Testis (tissue), 2 donors: ENCODE results near the gene PRCC.

ENCODE experiments used
- POLR2A ChIP-seq: fragments of 450-650 bp; IDR thresholded peaks from one replicate; pipeline ENCODE4 v1.6.1; 2017; ENCODE audit warnings: antibody characterized with exemption, mild to moderate bottlenecking, moderate library complexity
- TF ChIP-seq, protein P1 (sequence below), 3 experiments: fragments of 450-650 bp in 2 of 3; fragments of 200-600 bp in 1 of 3; sonication (generic) in 1 of 3; IDR thresholded peaks; one replicate each; pipeline ENCODE4 v1.5.1; 2016 to 2019; ENCODE audit warnings: antibody characterized with exemption in 3 of 3, mild to moderate bottlenecking in 2 of 3, moderate library complexity in 1 of 3

DNA sequence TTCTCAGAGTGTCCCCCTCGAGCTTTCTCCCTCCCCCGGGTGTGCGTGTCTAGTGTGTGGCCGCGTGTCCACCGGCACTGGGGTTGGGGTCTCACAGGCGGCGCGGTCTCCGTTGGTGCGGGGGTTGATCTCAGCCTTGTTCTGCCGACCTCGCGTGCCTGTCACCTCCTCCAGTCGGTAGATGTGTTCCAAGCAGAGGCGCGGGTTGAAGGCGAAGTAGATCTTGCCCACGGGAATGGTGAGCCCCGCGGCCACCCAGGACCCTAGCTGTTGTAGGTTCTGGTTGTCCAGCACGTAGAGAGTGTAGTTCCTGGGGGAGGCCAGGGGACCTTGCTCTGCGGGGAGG is 81.8 kb downstream of the PRCC start:
- TF ChIP-seq, protein P1, sequence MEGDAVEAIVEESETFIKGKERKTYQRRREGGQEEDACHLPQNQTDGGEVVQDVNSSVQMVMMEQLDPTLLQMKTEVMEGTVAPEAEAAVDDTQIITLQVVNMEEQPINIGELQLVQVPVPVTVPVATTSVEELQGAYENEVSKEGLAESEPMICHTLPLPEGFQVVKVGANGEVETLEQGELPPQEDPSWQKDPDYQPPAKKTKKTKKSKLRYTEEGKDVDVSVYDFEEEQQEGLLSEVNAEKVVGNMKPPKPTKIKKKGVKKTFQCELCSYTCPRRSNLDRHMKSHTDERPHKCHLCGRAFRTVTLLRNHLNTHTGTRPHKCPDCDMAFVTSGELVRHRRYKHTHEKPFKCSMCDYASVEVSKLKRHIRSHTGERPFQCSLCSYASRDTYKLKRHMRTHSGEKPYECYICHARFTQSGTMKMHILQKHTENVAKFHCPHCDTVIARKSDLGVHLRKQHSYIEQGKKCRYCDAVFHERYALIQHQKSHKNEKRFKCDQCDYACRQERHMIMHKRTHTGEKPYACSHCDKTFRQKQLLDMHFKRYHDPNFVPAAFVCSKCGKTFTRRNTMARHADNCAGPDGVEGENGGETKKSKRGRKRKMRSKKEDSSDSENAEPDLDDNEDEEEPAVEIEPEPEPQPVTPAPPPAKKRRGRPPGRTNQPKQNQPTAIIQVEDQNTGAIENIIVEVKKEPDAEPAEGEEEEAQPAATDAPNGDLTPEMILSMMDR (IDR thresholded peaks at IDR 0.05): no peak
- TF ChIP-seq POLR2A: no peak
